Activated CD8-positive, alpha-beta memory T cell treated with anti-CD3 and anti-CD28 coated beads, Interleukin-2, amount 50 U/mL, for 4 hours (primary cell): ENCODE measurements around the gene FAM163B.

Experiments used
- DNase-seq: peaks from one replicate; pipeline ENCODE4 v3.0.0-alpha.2; 2020

Gene FAM163B

GRCh38 chr9:133609311-133610098 is at the start of gene FAM163B:
TSS of gene FAM163B (minus strand) at chr9:133609389. CDS start at chr9:133580223, 29,166 bp downstream.
- DNase-seq, result peak; percentile 38

- DNase-seq, result no peak
Observed at GRCh38 chr9:133657120-133657661, 48.0 kb upstream of the FAM163B start.

- peak; percentile 24 for DNase-seq
Observed at GRCh38 chr9:133656211-133657119, 47.3 kb upstream of the FAM163B start.

GRCh38 chr9:133655701-133656100 is 46.5 kb upstream of the FAM163B start:
- DNase-seq, result no peak

GRCh38 chr9:133654736-133655657 is 45.8 kb upstream of the FAM163B start:
- no peak for DNase-seq

GRCh38 chr9:133653638-133654037 is 44.4 kb upstream of the FAM163B start:
- DNase-seq, result no peak

GRCh38 chr9:133650026-133650425 is 40.8 kb upstream of the FAM163B start:
- no peak for DNase-seq

- no peak for DNase-seq
Observed at GRCh38 chr9:133649194-133649593, 40.0 kb upstream of the FAM163B start.

GRCh38 chr9:133647765-133648469 is 38.7 kb upstream of the FAM163B start:
- DNase-seq, result no peak

GRCh38 chr9:133647148-133647547 is 38.0 kb upstream of the FAM163B start:
- no peak for DNase-seq

GRCh38 chr9:133645021-133645765 is 36.0 kb upstream of the FAM163B start:
- no peak for DNase-seq

GRCh38 chr9:133643978-133644760 is 35.0 kb upstream of the FAM163B start:
- no peak for DNase-seq

- no peak for DNase-seq
Observed at GRCh38 chr9:133643362-133643755, 34.2 kb upstream of the FAM163B start.

GRCh38 chr9:133642708-133643361 is 33.6 kb upstream of the FAM163B start:
- DNase-seq, result no peak

- no peak for DNase-seq
Observed at GRCh38 chr9:133641861-133642595, 32.8 kb upstream of the FAM163B start.

GRCh38 chr9:133641396-133641655 is 32.1 kb upstream of the FAM163B start:
- no peak for DNase-seq

- DNase-seq, result no peak
Observed at GRCh38 chr9:133640580-133641395, 31.6 kb upstream of the FAM163B start.

- no peak for DNase-seq
Observed at GRCh38 chr9:133640160-133640559, 31.0 kb upstream of the FAM163B start.
